ENCODE results near the gene AGAP2.

Gene AGAP2

DNA sequence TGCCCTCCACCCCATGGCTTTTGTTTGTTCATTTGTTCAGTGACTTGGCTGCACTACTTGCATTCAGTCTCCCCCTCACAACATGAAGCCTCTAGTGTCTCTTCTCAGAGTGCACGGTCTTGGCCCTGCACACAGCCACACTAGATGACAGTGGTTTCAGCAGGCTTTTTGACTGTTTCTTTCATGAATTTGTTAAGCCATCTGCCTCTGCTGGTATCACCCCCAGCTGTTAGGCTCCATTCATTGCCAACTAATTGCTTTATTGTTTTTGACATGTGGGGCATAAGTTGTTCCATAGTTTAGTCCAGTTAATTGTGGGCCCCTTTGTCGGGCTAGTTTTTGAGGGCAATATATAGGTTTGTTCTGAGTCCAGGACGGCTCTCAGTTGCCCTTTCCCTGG lies 25.8 kb downstream of the AGAP2 start:
- TF ChIP-seq, protein P1, sequence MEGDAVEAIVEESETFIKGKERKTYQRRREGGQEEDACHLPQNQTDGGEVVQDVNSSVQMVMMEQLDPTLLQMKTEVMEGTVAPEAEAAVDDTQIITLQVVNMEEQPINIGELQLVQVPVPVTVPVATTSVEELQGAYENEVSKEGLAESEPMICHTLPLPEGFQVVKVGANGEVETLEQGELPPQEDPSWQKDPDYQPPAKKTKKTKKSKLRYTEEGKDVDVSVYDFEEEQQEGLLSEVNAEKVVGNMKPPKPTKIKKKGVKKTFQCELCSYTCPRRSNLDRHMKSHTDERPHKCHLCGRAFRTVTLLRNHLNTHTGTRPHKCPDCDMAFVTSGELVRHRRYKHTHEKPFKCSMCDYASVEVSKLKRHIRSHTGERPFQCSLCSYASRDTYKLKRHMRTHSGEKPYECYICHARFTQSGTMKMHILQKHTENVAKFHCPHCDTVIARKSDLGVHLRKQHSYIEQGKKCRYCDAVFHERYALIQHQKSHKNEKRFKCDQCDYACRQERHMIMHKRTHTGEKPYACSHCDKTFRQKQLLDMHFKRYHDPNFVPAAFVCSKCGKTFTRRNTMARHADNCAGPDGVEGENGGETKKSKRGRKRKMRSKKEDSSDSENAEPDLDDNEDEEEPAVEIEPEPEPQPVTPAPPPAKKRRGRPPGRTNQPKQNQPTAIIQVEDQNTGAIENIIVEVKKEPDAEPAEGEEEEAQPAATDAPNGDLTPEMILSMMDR (IDR thresholded peaks at IDR 0.05; ENCODE audit: low read depth, low read length) = no peak
- H3K4me3 ChIP-seq (ENCODE audit: low read depth, low read length) = no peak overlapping the region

DNA sequence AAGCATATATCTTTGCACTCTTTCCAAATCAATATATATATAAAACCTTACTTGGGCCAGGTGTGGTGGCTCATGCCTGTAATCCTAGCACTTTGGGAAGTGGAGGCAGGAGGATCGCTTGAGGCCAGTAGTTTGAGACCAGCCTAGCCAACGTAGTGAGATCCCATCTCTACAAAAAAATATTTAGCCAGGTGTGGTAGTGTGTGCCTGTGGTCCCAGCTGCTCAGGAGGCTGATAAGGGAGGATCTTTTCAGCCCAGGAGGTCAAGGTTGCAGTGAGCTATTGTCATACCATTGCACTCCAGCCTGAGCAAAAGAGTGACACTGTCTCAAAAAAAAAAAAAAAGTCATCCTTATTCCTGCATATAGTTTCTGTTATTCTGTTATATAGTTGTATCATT lies 30.2 kb downstream of the AGAP2 start:
- TF ChIP-seq, protein P1 (IDR thresholded peaks at IDR 0.05; ENCODE audit: low read depth, low read length) = no peak
- H3K4me3 ChIP-seq (ENCODE audit: low read depth, low read length) = no peak overlapping the region

DNA sequence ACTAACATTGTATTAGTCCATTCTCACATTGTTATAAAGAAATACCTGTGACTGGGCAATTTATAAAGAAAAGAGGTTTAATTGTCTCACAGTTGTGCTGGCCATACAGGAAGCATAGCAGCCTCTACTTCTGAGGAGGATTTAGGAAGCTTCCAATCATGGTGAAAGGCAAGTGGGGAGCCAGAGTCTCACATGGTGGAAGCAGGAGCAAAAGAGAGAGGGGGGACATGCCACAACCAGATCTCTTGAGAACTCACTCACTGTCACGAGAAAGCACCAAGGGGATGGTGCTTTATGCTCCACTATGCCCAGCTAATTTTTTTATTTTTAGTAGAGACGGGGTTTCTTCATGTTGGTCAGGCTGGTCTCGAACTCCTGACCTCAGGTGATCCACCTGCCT lies 31.3 kb downstream of the AGAP2 start:
- no peak overlapping the region for H3K4me3 ChIP-seq (ENCODE audit: low read depth, low read length)
- TF ChIP-seq, protein P1 (IDR thresholded peaks at IDR 0.05; ENCODE audit: low read depth, low read length) = no peak

DNA sequence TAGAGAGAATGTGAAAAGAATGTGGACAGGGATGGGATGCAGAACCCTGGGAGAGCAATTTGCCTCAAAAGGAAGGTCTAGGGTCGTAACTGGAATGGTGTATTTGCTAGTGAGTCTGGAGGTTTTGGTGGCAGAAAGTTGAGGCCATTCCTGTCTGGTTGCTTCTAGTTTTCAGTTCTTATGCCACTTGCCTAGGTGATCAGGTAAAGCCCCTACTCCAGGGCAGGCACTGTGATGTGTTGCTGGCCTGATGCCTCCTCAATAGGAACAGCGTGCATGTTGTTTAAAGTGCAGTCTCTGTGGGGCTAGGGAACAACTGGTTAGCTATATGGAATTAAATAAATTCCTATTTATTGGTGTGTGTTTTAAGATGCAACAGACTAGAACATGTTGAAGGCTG lies 38.2 kb downstream of the AGAP2 start:
- no peak overlapping the region for H3K4me3 ChIP-seq (ENCODE audit: low read depth, low read length)
- TF ChIP-seq, protein P1 (IDR thresholded peaks at IDR 0.05; ENCODE audit: low read depth, low read length) = no peak

DNA sequence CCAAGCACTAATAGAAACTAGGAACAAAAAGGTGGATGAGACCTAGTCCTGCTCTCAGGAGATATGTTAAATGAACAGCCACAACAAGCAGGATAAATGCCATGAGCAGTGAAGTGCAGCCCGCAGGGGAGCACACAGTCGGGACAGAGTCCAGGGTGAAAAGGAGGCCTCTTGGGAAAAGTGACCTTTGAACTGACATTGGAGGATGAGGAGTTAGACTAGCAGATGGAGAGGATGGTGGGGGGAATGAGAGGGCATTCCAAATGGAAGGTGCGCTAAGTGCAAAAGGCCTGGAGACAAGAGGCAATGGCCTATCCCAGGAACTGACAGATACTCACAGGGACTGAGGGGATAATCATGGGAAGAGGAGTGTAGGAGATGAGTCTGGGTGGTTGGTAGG lies 40.1 kb downstream of the AGAP2 start:
- no peak overlapping the region for H3K4me3 ChIP-seq (ENCODE audit: low read depth, low read length)
- TF ChIP-seq, protein P1 (IDR thresholded peaks at IDR 0.05; ENCODE audit: low read depth, low read length) = no peak

DNA sequence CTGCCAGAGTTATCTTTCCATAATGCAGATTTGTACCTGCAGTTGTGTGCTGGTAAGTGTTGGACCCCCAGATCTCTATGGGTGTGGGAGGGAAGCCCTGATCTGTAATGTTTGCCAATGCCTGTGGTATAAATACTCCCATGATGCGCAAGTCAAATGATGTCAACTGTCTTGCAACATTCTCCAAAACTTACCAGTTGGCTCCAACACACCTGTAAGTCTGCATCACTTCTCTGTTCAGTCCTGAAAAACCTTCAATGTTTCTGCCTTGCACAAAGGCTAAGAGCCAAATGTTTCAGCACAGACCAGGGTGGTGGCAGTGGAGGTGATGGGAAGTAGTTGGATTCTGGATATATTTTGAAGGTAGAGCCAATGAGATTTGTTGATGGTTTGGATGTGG lies 41.5 kb downstream of the AGAP2 start:
- TF ChIP-seq, protein P1 (IDR thresholded peaks at IDR 0.05; ENCODE audit: low read depth, low read length) = no peak
- no peak overlapping the region for H3K4me3 ChIP-seq (ENCODE audit: low read depth, low read length)

DNA sequence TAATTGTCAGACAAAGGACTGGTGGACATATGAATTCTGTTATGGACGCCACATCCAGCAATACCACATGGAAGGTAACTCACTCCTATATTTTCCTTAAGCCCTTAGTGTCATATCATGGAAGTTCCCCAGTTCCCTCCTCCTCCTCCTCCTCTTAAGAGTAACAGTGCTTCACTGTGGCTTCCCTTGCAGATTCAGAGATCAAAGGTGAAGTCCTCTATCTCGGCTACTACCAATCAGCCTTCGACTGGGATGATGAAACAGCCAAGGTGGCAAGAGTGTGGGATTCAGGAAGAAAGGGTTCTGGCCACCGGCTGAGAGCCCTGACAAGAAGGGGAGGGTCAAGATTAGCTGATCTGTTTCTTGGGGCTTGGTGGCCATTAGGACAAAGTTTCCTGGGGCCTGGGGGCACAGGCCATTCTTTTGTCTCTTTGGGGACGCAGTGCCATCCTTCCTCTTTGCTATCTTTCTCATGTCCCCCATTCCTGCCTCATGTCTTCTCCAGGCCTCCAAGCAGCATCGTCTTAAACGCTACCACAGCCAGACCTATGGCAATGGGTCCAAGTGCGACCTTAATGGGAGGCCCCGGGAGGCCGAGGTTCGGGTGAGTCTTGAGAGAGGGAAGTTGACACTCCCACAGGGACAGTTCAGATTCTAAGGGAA lies 42.6 kb downstream of the AGAP2 start:
- no peak overlapping the region for H3K4me3 ChIP-seq (ENCODE audit: low read depth, low read length)
- TF ChIP-seq, protein P1 (IDR thresholded peaks at IDR 0.05; ENCODE audit: low read depth, low read length) = no peak

All from WI38 (cell line).